Measurements from ENCODE around the gene KDM4B.

Gene KDM4B

GRCh38 chr19:5112175-5112574 is 143.3 kb downstream of the KDM4B start:
- DNase-seq = no peak

GRCh38 chr19:5112681-5113575 is 144.0 kb downstream of the KDM4B start:
- no peak for DNase-seq

GRCh38 chr19:5113633-5114586 is 145.0 kb downstream of the KDM4B start:
- DNase-seq = no peak

DNA sequence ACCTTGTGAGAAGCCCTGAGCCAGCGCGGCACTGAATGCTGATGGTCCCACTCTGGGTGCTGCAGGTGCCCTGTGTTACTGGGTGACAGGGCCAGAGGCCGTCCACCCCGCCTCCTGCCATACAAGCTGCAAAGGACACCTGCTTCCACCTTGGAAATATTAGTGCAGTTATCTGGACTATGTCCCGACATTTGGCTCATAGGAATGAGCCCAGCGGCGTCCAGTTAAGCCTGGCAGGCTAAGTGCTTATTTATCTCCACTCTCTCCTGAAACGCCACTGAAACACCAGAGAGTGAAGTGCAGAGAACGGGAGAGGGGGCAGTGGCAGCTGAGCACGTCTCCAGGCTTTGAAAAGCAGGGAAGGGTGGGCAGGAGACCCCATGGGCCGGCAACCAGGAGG is 145.8 kb downstream of the KDM4B start:
- DNase-seq = no peak

- no peak for DNase-seq
These were observed 146.4 kb downstream of the KDM4B start for GRCh38 chr19:5115351-5115750.

DNA sequence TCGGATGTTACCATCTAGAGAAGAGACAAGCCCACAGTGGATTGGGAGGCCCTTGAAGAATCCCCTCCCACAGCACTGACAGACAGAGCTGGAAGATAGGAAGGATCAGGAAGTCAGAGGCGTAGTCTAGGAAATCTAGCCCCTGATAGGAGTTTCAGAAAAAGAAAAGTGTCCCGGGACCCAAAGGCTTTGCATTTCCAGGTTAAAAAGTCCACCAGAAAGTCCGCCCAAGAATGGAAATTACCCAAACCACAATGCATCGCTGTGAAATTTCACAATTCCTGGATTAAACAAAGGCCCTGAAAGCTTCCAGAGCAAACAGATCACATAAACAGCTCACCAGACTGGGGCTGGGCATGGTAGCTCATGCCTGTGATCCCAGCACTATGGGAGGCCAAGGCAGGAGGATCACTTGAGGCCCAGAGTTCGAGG is 146.9 kb downstream of the KDM4B start:
- DNase-seq = no peak

- DNase-seq = no peak
These were observed 147.4 kb downstream of the KDM4B start for GRCh38 chr19:5116292-5116691.

DNA sequence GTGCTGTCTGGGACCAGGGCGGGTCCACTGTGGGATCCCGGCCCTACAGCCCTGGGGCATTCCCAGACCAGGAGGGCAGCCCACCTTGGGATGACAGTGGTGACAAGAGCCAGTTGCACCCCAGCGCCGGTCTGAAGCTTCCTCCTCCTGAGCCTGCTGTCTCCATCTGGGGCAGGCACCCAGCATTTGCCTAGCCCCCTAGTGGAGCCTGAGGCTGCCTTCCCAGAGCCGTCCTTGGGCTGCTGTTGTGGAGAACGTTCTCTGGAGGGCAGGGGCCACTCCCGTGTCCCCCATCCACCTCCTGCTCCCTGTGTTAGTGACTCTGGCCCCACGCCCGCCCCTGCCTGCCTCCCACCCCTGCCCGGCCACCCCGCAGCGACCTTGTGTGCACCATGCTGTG is 148.5 kb downstream of the KDM4B start:
- no peak for DNase-seq

- no peak for DNase-seq
These were observed 149.1 kb downstream of the KDM4B start for GRCh38 chr19:5118026-5118425.

GRCh38 chr19:5119297-5119998 is 150.5 kb downstream of the KDM4B start:
- DNase-seq = no peak

DNA sequence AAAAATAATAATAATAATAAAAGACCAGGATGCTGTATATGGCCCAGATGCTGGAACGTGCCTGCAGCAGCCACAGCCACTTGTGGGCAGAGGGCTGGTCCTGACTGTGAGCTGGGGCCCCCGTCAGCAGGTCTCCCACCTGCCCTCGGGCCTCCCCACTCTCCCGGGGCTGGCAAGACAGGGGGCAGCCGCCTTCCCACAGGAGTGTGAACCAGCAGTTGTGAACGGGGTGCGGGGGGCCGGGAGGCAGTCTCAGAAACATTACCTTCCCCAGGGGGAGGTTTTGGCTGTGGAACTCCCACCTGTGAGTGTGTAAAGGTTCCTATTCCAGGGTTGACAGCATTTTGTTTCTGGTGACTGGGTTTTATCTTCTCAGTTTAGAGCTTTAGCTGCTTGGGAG is 151.4 kb downstream of the KDM4B start:
- DNase-seq = no peak

DNA sequence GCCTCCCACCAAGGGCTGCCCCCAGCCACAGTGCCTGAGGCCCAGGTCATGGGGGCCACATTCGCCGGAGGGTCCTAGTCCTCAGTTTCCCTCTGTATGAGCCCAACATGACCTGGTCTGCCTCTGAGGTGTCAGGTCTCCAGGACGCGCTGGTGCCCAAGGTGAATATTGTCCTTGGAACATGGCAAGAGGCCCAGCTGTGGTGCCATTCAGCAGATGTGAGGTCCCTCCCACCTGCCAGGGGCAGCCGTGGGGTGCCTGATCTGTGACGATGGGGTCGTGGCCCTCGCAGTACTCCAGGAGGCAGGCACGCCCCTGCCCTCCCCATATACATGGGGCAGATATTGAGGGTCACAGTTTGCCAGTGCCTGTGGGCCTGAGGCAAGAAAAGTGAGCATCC is 151.9 kb downstream of the KDM4B start:
- no peak for DNase-seq

DNA sequence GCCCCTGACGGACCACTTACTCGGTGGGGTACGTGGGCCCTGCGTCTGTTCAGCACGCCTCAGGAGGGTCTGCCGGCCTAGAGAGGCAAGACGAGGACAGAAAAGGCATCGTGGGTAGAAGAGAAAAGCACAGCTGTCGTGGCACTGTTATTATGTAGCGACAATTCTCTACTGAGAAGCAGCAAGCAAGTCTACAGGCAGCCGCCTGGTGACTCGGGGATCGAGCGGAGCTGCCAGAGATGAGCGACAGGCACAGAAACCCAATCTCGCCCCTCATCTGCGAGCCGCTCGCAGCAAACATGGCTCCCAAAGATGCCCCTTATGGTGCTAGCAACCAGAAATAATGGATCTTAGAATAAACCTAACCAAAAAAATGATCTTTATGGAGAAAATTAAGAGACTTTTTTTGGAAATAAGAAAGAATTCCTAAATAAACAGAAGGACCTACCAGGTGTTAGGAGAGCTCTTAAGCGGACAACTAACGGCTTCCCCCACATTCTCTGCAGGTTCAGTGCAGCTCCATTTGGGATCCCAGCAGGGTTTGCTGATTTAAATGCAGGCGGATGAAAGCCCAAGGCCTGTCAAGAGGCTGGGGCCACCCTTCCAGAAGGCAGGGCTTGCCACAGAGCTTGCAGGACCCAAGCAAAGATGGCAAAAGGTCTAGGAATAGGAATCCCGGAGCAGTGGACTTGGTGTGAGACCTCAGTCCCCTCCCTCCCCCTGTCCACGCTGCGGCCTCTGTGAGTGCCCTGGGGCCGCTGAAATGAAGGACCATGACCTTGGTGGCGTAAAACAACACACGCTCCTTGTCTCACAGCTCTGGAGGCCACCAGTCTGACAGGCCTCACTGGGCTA is 152.6 kb downstream of the KDM4B start:
- no peak for DNase-seq

- DNase-seq = no peak
These were observed 153.1 kb downstream of the KDM4B start for GRCh38 chr19:5122121-5122400.

DNA sequence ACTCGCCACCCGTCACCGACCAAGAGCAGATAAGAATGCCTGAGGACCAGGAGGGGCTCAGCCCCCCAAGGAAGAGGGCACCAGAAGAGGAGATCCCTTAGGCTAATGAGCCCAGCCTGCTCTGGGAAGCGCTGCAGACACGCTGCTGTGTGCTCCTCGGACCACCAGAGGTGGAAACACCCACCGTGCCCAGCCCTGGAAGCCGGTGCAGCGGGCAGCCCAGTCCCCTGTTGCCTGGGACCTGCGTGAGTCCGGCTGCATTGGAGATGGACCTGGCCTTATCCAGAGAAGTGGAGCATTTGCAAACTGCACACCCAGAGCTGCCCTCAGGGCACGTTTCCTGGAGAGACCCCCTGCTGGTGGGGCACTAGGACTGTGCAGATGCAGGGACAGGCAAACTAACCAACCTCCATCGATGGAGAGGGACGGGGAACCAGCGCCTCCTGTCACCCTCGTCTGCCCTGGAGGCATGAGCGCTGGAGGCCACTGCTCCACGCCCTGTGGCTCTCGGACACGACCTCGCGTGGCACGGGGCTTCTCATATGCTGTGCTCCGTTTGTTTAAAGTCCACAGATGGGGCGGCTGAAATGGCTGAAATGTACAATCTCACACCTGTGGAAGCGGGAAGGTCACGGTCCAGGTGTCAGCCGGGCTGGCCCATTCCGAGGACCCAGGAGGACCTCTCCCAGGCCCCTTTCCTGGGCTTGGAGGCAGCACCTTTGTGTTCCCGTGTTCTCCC is 153.9 kb downstream of the KDM4B start:
- no peak for DNase-seq

DNA sequence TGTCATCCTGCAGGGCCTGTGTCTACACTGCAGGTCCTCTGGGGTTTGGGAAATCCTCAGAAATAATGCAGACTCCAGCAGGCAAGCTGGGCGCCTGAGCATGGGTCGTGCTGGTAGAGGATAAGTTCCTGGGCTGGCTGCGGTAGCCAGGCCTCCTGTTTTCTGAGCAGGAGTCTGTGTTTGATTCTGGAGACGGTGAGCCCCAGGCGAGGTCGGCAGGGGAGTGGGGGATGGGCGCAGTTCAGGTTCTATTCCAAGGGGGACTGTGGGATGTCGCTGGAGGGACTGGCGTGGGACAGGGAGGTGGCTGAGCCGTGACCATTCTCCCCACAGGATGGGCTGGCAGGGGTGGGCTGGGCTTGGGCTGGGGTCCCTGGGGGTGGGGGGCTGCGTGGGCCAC is 154.7 kb downstream of the KDM4B start:
- no peak for DNase-seq

DNA sequence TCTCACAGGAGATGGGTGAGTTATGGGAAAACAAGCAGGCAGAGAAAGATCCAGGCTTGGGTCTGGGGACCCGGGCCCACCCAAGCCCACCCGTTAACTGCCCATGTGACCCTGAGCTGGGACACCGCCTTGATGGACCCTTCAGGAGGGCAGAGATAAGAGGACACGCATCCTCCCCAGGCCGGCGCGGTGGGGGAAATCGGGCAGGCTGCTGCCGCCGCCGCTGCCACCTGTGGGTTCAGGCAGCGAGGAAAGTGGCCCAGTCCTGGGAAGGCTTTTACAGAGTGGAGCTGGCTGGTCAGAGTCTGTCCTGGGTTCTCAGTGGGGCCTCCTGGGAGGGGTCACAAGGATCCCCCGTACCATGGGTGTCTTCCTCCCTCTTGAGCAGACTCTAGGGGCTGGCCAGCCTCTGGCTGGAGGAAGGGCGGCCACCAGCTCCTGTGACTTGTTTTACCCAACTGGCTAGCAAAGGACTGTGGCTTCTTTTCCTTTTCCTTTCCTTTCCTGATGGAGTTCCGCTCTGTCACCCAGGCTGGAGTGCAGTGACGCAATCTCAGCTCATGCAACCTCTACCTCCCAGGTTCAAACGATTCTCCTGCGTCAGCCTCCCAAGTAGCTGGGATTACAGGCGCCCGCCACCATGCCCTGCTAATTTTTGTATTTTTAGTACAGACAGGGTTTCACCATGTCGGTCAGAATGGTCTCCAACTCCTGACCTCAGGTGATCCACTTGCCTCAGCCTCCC is 155.4 kb downstream of the KDM4B start:
- no peak for DNase-seq

DNA sequence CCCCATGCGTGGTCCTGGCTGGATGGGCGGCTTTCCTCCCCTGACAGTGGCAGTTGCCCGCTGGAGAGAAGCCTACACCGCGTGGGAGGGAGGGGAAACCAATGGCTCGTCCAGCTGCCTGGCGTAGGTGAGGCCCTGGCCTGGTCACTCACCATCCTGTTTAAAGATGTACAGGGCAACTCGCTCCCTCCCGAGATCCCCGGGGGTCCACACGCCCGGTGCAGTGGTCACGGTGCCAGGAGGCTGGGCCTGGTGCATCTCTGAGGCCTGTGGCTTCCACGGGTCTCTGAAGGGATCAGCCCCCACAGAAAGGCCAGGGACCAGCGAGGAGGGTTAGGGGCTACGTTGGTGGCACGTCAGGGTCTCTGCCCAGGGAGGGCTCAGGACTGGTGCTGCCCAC is 156.5 kb downstream of the KDM4B start:
- DNase-seq = no peak

DNA sequence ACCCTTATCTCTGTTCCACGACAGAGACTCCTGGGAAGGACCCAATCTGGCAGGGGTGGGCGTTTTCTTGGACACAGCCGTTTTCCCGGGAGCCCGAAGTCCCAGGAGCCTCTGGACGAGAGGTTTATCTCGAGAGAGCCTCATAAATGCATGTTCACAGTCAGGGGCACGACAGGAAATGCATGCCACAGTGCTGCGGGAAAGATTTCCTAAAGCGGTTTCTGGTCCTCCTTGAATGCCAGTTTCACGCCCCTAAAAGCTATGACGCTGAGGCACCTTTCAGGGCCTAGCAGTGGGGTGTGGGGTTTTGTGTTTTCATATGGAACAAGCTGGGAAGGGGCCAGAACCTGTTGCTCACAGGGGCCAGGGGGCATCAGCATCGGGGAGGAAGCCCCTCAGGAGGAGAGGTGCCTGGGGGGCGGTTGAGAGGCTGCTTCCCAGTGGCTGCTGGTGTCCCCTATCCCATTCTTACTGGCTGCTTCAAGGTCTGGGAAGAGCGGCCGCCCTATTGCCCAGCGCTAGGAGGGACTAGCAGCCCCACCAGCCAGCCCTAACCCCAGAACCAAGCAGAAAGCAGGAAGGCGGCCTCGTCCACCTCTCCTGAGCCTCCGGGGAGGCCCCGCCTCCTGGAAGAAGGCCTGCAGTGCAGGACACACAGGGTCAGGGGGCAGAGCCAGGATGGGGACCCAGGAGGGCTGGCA is 157.0 kb downstream of the KDM4B start:
- DNase-seq = no peak

DNA sequence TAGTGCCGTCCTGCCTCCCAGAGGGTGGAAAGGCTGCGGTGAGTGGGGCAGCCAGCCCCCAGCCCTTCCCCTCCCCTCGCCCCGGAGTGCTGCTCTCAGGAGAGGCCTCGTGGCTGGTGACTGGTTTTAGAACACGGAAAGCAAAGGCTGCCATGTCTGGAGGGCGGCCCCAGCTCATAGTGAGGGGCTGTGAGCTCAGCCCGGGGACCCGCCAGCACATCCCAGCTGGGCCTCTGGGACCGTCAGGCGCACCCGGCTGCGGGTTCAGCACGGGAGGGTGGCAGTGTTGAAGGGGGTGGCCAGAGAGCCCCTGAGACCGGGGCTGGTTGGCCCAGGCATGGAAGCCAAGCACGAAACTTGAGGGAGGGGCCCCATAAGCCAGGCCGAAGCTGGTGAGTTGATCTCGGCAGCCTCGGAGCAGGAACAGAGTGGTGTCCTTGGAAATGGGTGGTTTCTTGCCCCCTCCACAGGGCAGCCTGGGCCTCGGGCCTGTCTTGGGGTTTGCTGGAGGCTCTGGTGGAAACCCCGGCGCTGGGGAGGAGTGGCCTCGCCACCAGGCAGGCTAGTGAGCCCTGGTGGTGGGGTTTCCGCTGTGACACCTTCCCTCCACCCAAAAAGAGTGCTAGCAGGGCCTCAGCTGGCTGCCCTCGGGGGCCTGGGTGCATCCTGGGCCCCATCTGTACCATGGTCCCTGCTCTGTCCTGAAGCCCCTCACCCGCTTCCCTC is 157.7 kb downstream of the KDM4B start:
- DNase-seq = no peak
